ENCODE measurements around the gene OR52I1. TPM values are rescaled to one million over a fixed set of nuclear protein-coding genes. Genes with fewer than 3 reads are reported as not detected.

The OR52I1 gene
- total RNA-seq, 1 experiment from 2014 or later = not detected

DNA sequence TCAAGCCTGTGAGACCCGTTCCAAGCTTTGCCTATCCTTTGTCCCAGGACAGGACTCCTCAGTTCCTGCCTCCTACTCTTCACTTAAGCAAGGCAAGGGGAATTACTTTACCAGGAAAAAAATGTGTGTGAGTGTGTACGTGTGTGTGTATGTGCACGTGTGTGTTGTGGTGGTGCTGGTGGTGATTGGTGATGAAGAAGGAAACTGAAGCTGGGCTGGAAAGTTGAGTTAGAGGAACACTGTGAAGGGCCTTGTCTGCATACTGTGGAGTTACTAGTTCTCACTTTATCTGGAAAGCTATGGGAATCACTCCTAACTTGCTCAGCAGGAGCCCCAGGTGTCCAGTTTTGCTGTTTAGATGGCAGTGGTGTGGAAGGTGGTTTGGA is 43.8 kb downstream of the OR52I1 start:
- BruUV-seq (replicated peaks) = no TSS peak
- Histone ChIP-seq H2AFZ (ENCODE audit: low read depth, low read length, poor library complexity, severe bottlenecking) (no peak overlapping the region), H3K9me2 (ENCODE audit: insufficient read depth) (no peaks in the 10 kb centered on the region), H3K4me2 (ENCODE audit: low read length) (no peak overlapping the region), H3K79me2 (ENCODE audit: insufficient read depth, low read length) (no peaks in the 10 kb centered on the region), H3K27ac (ENCODE audit: low read depth, low read length) (no peak overlapping the region), H3K27me3 (ENCODE audit: insufficient read depth, low read length) (peaks cover 49% of the 10 kb centered on the region), H4K20me1 (ENCODE audit: insufficient read depth) (no peaks in the 10 kb centered on the region; the same call in 1 of the 2 replicates), H3K4me1 (ENCODE audit: control insufficient read depth in 1 of 2, insufficient read depth in 2 of 2, low read length in 2 of 2) (no peaks in the 10 kb centered on the region), H3K36me3 (ENCODE audit: control insufficient read depth in 1 of 2, insufficient read depth in 2 of 2, low read length in 2 of 2) (no peaks in the 10 kb centered on the region), H3K9ac (ENCODE audit: low read length) (no peak overlapping the region), H3K4me3 (replicated peaks in 1 of 2; ENCODE audit: low read depth in 1 of 2, low read length in 2 of 2) (no peak overlapping the region), H3K9me3 (ENCODE audit: control insufficient read depth in 1 of 2, insufficient read depth in 1 of 2, low read depth in 1 of 2, low read length in 2 of 2) (no peaks in the 10 kb centered on the region)
- no peak for TF ChIP-seq ELF1 (IDR thresholded peaks at IDR 0.05; ENCODE audit: borderline replicate concordance, low read depth)
- TF ChIP-seq SIN3A (IDR thresholded peaks at IDR 0.05; ENCODE audit: low read depth) = no peak
- no peak for TF ChIP-seq POLR2A (IDR thresholded peaks at IDR 0.05; ENCODE audit: borderline replicate concordance, extremely low read depth, insufficient read depth, insufficient read length)
- TF ChIP-seq EZH2phosphoT487 (IDR thresholded peaks at IDR 0.05; ENCODE audit: borderline replicate concordance) = no peak
- TF ChIP-seq, protein P1, sequence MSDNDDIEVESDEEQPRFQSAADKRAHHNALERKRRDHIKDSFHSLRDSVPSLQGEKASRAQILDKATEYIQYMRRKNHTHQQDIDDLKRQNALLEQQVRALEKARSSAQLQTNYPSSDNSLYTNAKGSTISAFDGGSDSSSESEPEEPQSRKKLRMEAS (IDR thresholded peaks at IDR 0.05) = no peak
- no peak for TF ChIP-seq JUND (IDR thresholded peaks at IDR 0.05)
- TF ChIP-seq CBX3 (IDR thresholded peaks at IDR 0.05; ENCODE audit: low read depth) = no peak
- TF ChIP-seq, protein P2, sequence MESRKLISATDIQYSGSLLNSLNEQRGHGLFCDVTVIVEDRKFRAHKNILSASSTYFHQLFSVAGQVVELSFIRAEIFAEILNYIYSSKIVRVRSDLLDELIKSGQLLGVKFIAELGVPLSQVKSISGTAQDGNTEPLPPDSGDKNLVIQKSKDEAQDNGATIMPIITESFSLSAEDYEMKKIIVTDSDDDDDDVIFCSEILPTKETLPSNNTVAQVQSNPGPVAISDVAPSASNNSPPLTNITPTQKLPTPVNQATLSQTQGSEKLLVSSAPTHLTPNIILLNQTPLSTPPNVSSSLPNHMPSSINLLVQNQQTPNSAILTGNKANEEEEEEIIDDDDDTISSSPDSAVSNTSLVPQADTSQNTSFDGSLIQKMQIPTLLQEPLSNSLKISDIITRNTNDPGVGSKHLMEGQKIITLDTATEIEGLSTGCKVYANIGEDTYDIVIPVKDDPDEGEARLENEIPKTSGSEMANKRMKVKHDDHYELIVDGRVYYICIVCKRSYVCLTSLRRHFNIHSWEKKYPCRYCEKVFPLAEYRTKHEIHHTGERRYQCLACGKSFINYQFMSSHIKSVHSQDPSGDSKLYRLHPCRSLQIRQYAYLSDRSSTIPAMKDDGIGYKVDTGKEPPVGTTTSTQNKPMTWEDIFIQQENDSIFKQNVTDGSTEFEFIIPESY (IDR thresholded peaks at IDR 0.05; ENCODE audit: extremely low read depth, insufficient replicate concordance, low read length) = no peak
- ChIA-PET POLR2A (no interaction called here), CTCF (interaction anchor here (0.9 to 2.4 kb wide), 11 partner anchors 9 to 1725 kb away, joined by 3 to 25 read pairs (median 8); no protein-coding TSS in a partner anchor), RAD21 (ENCODE audit: low non-redundant PET in 1 of 2, low total read pairs in 2 of 2, uncharacterized antibody in 2 of 2, unreplicated experiment in 2 of 2) (interaction anchor here in 1 of 2 experiments (0.8 kb wide), 1 partner anchor 182 kb away, joined by 4 read pairs; no protein-coding TSS in a partner anchor)
- DNase-seq (ENCODE audit: low read depth, low spot score) = no peak
- ATAC-seq = no peak
- intact Hi-C loops (cut with micrococcal nuclease) = loop anchor here (1.0 kb wide), 2 partner anchors 367 to 1171 kb away; partner anchors contain the start of gene OR52N2

DNA sequence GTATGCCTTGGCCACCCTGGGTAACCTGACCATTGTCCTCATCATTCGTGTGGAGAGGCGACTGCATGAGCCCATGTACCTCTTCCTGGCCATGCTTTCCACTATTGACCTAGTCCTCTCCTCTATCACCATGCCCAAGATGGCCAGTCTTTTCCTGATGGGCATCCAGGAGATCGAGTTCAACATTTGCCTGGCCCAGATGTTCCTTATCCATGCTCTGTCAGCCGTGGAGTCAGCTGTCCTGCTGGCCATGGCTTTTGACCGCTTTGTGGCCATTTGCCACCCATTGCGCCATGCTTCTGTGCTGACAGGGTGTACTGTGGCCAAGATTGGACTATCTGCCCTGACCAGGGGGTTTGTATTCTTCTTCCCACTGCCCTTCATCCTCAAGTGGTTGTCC is 46.1 kb downstream of the OR52I1 start:
- Histone ChIP-seq H3K9me2 (ENCODE audit: insufficient read depth) (no peaks in the 10 kb centered on the region), H2AFZ (ENCODE audit: low read depth, low read length, poor library complexity, severe bottlenecking) (no peak overlapping the region), H3K9me3 (ENCODE audit: control insufficient read depth in 1 of 2, insufficient read depth in 1 of 2, low read depth in 1 of 2, low read length in 2 of 2) (no peaks in the 10 kb centered on the region), H3K4me2 (ENCODE audit: low read length) (no peak overlapping the region), H3K27ac (ENCODE audit: low read depth, low read length) (no peak overlapping the region), H4K20me1 (ENCODE audit: insufficient read depth) (no peaks in the 10 kb centered on the region), H3K4me3 (replicated peaks in 1 of 2; ENCODE audit: low read depth in 1 of 2, low read length in 2 of 2) (no peak overlapping the region), H3K79me2 (ENCODE audit: insufficient read depth, low read length) (no peaks in the 10 kb centered on the region), H3K36me3 (ENCODE audit: control insufficient read depth in 1 of 2, insufficient read depth in 2 of 2, low read length in 2 of 2) (no peaks in the 10 kb centered on the region), H3K4me1 (ENCODE audit: control insufficient read depth in 1 of 2, insufficient read depth in 2 of 2, low read length in 2 of 2) (no peaks in the 10 kb centered on the region), H3K27me3 (ENCODE audit: insufficient read depth, low read length) (peaks cover 61% of the 10 kb centered on the region), H3K9ac (ENCODE audit: low read length) (no peak overlapping the region)
- BruUV-seq (replicated peaks) = no TSS peak
- RAD21 ChIA-PET (ENCODE audit: low non-redundant PET in 1 of 2, low total read pairs in 2 of 2, uncharacterized antibody in 2 of 2, unreplicated experiment in 2 of 2) = no interaction called here
- ATAC-seq (no peak), DNase-seq (ENCODE audit: low read depth, low spot score) (no peak)
- intact Hi-C loops (cut with micrococcal nuclease) = no loop called here
- CTCF ChIA-PET = no interaction called here
- POLR2A ChIA-PET = no interaction called here
- TF ChIP-seq ELF1 (IDR thresholded peaks at IDR 0.05; ENCODE audit: borderline replicate concordance, low read depth) = no peak
- no peak for TF ChIP-seq EZH2 (IDR thresholded peaks at IDR 0.05)
- TF ChIP-seq RAD21 (IDR thresholded peaks at IDR 0.05; ENCODE audit: low read depth) = no peak
- no peak for TF ChIP-seq EGR1 (IDR thresholded peaks at IDR 0.05; ENCODE audit: low read depth)
- TF ChIP-seq, protein P3, sequence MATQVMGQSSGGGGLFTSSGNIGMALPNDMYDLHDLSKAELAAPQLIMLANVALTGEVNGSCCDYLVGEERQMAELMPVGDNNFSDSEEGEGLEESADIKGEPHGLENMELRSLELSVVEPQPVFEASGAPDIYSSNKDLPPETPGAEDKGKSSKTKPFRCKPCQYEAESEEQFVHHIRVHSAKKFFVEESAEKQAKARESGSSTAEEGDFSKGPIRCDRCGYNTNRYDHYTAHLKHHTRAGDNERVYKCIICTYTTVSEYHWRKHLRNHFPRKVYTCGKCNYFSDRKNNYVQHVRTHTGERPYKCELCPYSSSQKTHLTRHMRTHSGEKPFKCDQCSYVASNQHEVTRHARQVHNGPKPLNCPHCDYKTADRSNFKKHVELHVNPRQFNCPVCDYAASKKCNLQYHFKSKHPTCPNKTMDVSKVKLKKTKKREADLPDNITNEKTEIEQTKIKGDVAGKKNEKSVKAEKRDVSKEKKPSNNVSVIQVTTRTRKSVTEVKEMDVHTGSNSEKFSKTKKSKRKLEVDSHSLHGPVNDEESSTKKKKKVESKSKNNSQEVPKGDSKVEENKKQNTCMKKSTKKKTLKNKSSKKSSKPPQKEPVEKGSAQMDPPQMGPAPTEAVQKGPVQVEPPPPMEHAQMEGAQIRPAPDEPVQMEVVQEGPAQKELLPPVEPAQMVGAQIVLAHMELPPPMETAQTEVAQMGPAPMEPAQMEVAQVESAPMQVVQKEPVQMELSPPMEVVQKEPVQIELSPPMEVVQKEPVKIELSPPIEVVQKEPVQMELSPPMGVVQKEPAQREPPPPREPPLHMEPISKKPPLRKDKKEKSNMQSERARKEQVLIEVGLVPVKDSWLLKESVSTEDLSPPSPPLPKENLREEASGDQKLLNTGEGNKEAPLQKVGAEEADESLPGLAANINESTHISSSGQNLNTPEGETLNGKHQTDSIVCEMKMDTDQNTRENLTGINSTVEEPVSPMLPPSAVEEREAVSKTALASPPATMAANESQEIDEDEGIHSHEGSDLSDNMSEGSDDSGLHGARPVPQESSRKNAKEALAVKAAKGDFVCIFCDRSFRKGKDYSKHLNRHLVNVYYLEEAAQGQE (IDR thresholded peaks at IDR 0.05; ENCODE audit: low read depth) = no peak
- TF ChIP-seq SRF (IDR thresholded peaks at IDR 0.05; ENCODE audit: low read depth) = no peak
- TF ChIP-seq FOSL1 (IDR thresholded peaks at IDR 0.05; ENCODE audit: low read depth) = no peak
- no peak for TF ChIP-seq YY1 (IDR thresholded peaks at IDR 0.05; ENCODE audit: extremely low read depth, insufficient replicate concordance, low read depth, low read length)
- TF ChIP-seq, protein P1 (IDR thresholded peaks at IDR 0.05) = no peak
- TF ChIP-seq POLR2AphosphoS5 (IDR thresholded peaks at IDR 0.05; ENCODE audit: low read depth, low read length) = no peak

Data from HCT116 (cell line).